HG03354 (cell line): ENCODE results near the gene AQP12A.

Experiments used
- ATAC-seq: cut with Tn5 transposase; IDR thresholded peaks from one replicate; pipeline ENCODE4 v1.9.1; 2021; ENCODE audit warnings: mild to moderate bottlenecking; ENCODE audit not compliant: unreplicated experiment, poor library complexity, severe bottlenecking

The AQP12A gene

DNA sequence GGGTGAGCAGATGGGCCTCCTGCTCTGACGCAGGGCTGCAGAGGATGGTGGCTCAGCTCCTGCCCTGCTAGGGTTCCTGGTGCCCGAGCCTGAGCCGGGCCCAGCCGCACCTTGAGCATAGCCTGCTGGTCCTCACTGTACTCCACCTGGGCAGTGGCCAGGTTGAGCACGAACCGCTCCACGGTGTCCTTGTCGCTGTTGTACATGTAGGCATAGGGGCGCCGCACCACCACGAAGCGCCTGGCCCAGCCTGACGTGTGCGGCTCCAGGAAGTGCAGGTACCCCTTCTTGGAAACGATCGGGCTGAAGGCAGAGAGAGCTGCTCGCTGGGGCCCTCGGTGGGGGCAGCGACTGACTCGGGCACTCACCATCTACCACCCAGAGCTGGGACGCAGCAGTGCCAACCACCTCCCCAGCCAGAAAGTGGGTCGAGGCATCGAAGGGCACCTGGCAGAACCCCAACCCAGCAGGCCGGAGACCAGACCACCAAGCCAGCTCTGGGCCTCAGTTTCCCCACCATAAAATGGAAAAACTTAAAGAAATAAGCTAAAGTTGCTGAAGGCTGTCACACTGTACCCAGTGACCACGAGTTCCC is 27.3 kb downstream of the AQP12A start:
- no peak for ATAC-seq

DNA sequence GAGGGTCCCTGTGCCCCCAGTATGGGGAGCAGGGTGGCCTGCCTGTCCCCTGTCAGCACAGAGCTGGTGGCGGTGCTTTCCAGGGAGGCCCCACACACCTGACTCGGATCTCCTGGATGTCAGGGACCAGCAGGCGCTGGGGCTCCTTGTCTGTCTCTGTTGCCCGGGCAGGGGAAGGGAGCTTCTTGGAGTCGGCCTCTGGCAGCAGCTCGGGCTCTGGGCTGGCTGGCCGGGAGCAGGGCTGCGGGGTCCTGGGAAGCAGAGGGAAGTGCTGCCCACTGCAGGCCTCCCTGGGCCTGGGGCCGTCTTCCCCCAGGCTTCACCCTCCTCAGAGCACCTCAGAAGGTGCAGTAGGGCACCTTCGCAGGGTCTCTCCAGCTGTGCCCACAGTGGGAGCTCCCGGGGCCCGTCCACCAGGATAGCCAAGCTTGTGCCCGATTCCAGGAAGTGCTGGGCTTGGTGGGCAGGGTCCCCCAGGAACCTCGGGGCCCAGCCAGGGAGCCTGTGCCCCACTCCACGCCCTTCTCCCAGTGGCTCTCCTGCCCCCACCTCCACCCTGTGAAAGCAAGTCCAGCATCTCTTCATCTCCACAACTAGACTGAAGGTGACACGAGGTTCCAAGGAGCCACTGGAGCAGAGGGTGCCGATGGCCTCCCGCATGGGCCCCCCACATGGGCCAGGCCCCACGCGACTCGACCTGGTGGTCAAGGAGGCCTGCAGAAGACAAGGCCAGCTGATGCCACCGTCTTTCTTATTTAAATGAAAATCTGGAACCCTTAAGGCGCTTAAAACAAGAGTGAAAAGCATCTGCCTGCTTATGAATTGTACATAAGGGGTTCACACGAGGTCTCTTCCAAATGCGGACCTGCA is 28.2 kb downstream of the AQP12A start:
- ATAC-seq = no peak

DNA sequence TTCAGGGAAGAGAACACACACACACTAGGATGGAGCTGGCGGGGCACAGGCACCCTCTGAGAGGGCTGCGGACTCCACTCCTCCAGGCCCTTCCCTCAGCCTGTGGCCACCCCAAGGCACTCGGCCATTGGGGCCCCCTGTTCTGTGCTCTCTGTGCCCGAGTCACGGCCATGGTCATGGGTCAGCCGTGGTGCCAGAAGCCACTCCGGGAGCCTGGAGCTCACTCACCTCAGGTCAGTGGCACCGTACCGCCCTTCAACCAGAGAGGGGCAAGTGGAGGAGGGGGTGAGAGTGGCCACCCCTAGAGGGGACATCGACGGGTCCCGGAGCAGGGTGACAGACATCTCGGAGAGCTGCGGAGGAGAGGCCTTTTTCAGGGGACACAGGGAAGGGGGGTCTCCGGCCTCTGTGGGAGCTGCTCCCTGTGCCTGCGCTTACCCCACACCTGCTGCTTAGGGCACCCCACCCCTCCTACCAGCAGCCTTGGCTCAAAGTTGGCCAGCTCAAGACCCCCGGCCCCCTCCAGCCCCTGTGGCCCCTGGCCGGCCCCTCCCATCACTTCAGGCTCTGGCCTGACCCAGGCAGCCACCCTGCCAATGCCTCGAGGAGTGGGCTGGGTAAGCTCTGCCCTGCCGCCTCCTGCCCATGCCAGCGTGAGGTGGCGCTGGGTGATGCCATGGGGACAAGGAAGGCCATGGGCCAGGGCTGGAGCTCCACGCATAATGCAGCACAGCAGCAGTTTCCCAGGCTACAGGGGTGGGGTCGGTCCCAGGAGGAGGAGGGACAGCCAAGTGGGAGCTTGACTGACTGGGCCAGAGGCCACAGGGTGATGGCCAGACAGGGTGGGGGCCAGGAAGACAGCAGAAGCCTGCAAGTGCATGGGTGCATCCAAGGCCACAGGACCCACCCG is 29.3 kb downstream of the AQP12A start:
- no peak for ATAC-seq

DNA sequence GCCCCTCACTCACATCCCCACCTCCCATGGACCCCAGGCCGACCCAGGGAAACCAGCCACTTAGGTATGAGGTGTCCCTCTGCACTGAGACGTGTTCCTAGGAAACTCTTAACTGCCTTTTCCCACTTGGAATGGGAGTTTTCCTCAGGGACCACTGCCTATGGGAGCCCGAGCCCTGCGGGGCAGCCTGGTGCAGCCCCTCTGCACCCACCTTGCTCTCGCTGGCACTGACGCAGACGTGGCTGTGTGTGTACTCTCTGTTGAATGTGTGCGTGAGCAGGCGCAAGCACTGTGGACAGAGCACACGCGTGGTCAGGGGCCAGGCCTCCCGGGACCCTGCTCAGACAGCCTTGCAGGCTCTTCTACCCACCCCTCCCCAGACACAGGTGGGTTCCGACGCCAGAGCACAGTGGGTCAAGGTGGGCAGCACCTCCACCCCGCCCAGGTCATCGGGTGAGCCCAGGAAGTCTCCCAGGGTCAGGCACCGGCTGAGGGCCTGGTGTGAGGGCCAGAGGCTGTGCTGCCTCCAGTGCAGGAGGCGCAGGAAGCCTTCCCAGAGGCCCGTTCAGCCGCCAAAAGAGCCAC is 30.0 kb downstream of the AQP12A start:
- no peak for ATAC-seq

DNA sequence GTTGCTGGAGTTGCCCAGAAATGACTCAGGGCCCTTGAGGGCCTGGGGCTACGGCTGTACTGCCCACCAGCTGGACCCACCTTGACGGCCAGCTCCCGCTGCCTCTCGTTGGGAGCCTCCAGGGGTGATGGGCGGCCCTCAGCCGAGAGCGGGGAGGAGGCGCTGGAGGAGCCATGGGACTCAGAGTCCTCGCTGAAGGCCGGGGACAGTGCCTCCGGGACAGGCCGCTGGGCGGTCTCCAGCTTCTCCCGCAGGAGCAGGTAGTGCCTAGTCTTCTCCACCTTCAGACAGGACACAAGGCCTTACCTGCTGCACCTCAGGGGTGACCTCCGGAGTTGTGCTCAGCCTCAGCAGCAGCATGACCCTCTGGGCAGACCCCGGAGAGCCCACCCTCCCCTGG is 30.7 kb downstream of the AQP12A start:
- ATAC-seq = no peak

DNA sequence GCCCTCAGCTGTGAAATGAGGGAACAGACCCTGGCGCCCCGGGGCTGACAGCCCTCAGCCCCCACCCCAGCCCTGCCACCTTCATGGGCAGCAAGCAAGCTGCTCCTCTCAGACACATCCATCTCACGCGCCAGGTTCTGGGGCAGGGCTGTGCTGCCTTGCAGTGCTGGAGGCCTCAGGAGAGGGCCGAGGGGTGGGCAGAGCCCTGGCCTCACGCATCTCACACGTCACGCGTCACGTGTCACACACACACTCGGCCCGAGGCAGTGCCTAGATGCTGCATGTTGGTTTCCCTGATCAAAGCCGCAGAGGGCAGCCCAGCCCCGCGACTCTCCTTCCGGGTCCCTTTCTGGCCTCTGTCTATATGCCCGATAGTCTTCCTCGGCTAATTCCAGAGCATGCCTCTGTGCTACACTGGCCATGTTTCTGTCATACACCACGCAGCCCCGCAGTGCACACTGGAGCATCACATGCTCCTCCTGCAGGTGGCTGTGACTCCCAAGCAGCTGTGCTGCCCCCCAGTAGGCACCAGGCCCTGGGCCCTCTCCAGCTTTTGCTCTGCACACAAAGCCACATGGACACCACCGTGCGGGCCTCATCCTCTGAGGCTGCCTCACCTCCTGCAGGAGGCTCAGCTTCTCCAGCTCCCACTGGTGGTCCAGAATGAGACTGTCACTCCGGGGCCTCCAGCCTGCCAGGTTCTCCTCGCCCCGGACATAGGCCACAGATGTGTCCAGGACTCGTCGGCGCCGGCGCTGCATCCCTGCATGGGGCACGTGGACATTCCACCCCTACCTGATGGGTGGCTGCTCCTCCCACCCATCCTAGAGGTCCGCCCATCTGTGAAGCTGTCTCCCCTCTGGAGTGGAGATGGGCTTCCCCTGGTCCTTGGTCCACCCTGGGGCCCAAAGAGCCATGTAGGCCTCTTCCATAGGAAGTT is 31.4 kb downstream of the AQP12A start:
- no peak for ATAC-seq

DNA sequence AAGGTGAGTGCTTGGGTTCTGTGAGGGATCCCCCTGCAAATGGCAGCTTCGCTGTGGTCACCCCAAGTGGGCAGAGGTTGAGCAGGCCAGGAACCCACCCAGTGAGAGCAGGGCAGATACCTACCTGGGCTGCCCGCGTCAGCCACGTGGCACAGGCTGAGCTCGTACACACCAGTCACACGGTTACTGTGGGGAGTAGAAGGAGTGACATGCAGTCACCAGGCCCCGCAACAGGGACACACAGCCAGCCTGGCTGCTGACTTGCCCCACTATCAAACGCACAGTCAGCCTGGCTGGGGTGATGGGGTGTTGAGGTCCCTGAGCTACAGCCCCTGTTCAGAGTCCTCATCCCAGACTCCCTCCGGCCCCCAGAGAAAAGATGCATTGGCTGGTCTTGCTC is 32.2 kb downstream of the AQP12A start:
- no peak for ATAC-seq

DNA sequence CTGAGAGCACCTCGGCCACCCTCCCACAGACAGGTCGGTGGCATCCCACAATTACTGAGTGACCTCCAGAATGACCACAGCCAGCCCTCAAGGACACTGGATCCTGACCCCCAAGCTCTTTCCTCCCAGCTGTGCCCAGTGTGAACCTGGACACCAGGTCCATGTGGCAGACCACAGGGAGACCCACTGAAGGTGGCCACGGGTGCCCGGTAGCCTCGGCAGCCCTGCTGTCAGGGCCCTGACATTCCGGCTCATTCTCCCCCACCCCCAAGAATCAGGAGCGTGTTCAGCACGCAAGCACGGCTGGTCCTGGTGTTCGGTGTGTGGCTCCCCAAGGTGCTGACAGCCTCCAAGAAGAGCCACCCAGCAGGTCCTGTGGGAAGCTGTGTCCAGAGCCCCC is 32.8 kb downstream of the AQP12A start:
- no peak for ATAC-seq

DNA sequence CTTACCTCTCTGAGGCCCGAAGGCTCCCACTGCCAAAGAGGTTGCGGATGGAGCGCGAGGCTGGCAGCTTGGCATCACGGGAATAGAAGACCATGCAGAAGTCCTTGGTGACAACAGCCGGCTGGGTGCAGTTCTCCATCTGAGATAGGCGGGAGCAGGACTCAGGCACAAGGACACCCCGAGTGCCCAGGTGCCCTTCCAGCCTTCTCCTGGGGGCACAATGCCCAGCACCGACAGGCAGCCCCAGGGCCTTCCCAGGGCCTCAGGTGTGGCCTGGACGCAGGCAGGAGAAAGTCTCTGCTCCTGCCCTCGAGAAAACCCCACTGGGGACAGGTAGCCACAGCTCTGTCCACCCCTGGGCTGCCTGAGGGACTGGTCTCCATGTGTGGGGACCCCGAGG is 33.6 kb downstream of the AQP12A start:
- no peak for ATAC-seq

DNA sequence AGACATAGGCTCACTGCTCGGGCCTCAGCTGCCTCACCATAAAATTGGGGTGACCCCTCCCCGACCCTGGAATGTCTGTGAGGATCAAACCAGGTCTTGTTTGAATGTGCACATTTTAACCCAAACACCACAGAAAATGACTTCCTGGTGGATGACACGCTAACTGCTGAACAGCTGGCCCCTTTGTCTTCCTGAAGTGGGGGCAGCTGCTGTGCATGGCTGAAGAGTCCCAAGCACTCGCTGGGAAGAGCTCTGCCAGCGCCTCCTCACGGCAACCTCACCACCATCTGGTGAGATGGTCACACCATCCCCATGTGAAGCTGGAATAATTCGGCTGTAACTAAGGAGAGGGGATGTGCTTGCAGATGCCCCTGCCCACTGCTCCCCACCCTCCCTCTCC is 34.0 kb downstream of the AQP12A start:
- no peak for ATAC-seq

DNA sequence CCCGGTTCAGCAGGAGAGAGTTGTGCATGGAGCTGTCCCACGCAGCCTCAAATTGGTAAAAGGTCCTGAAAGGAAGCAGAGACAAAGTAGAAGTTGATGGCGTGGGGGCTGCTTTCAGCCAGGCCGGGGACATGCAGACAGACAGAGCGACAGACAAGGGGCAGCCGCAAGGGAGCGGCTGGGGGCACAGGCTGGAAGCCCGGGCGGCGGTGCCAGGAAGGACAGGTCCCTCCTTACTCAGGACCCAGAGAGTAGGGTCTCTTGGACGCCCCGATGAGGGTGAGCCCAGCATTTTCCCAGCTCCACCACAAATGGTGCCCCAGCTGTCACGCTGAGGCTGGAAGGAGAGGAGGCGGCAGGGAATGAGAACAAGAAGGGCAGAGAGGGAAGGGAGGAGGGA is 35.2 kb downstream of the AQP12A start:
- no peak for ATAC-seq

DNA sequence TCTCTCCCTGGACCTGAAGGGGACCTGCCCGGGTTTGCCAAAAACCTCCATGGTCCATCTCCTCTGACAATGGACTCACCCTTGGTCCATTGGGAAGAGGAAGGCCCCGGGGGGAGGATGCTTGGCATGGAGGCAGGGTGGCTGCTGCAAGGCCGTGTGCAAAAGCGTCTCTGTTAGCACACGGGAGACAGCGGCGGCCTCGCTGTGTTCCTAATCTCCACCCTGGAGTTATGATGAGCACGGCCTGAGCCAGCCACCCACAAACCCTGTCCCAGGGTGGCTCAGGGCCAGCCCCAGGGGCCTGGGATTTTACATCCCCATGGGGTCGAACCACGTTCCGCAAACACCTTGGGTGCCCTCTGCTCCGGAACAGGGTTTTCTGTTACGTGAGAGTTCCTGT is 35.8 kb downstream of the AQP12A start:
- no peak for ATAC-seq

DNA sequence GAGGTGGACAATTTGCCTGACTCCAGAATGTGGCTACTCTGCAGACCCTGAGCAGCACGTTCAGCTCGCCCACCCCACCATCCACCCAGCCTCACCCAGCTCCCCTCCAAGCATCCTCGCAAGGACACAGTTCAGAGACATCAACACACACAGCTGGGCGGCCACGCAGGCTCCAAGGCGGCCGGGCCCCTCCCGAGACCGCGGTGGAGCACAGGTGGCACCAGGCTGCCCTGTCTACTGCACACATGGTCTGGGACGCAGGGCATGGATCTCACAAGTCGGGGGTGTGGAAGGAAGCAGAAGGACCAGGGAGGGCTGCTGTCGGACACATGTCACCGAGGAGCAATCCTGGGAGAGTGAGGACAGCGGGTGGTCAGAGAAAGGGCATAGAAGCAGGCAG is 36.2 kb downstream of the AQP12A start:
- ATAC-seq = no peak

DNA sequence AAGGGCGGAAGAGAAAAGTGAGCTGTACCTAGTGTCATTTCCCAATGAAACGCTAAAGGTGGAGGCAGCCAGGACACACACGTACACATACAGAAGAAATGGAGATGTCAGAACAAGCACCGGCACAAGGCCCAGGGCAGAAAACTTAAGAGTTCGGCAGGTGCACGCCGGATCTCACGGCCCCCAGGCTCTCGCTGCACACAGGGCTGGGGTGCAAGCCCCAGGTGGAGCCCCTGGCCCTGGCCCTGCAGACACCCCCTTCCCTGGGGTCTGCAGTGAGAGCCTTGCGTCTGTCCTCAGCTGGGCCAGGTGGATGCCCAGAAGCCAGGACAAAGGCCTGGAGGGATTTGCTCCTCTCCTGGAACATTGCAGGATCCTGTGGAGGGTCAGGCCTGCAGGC is 36.7 kb downstream of the AQP12A start:
- no peak for ATAC-seq

DNA sequence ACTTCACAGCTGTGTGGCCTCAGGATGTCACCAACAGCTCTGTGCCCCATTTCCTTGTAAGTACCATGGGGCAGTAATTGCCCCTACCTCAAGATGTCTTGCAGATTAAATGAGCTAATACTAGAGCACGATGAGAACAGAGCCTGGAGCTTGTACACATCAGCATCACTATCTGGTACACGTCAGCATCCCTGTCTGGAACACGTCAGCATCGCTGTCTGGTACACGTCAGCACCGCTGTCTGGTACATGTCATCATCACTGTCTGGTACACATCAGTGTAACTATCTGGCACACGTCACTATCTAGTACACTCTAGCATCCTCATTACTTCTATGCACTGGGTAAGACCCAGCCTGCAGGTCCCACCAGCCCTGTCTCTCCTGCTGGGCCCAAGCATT is 37.2 kb downstream of the AQP12A start:
- ATAC-seq = no peak

DNA sequence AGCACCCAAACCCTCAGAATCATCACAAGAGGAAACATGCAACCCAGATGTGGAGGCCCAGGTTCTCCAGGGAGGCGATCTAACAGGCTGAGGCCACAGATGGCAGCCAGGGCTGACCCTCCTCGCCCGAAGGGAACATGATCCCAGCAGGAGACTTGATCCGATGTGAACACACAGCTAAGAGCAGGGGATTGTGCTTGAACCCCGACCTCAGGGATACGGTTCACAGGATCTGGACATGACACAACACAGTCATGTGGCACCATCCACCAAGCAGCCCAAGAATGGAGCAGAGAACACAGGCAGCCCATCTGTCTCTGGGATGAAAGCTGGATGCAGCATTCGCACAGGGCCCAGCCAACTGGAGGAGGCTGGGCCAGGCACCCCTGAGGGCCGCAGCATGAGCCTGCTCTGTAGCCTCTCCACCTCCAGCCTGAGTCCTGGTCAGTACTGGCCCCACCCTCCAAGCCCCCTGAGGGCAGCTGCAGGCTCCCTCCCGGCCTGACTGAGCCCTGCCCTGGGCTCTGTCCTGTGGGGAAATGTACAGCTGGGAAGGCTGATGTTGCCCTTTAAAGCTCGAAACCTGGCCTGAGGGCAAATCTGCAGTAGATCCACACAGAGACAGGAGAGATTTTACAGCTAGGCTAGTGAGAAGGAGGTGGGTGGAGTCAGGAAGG is 39.0 kb downstream of the AQP12A start:
- no peak for ATAC-seq

DNA sequence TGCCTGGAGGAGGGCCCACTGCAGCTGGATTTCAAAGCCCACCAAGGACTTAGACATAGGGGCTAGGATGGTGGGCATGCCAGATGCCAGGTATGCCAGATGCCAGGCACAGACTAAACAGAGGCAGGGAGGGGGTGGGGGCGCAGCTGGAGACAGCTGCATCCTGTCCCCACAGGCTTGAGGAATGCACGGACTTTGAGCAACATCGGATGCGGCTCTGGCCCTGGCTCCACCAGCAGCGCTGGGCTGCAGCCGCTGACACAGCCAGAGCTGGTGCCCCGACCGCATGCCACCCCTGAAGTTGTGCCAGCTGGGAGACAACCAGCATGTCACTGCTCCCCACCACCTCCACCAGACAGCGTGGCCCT is 39.5 kb downstream of the AQP12A start:
- no peak for ATAC-seq

DNA sequence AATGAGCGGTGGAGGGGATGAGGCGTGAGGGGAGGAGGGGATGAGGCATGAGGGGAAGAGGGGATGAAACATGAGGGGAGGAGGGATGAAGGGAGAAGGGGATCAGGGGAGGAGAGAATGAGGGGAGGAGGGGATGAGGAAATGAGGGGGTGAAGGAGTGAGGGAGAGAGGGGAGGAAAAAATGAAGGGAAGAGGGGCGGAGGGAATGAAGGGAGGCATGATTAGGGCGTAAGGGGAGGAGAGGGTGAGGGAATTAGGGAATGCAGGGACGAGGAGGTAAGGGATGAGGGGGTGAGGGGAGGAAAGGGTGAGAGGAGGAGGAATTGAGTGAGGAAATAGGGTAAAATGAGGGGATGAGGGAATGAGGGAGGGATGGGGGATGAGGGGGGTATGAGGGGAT is 40.5 kb downstream of the AQP12A start:
- ATAC-seq = no peak
